ENCODE results near the gene RIPOR2.

RIPOR2 gene

DNA sequence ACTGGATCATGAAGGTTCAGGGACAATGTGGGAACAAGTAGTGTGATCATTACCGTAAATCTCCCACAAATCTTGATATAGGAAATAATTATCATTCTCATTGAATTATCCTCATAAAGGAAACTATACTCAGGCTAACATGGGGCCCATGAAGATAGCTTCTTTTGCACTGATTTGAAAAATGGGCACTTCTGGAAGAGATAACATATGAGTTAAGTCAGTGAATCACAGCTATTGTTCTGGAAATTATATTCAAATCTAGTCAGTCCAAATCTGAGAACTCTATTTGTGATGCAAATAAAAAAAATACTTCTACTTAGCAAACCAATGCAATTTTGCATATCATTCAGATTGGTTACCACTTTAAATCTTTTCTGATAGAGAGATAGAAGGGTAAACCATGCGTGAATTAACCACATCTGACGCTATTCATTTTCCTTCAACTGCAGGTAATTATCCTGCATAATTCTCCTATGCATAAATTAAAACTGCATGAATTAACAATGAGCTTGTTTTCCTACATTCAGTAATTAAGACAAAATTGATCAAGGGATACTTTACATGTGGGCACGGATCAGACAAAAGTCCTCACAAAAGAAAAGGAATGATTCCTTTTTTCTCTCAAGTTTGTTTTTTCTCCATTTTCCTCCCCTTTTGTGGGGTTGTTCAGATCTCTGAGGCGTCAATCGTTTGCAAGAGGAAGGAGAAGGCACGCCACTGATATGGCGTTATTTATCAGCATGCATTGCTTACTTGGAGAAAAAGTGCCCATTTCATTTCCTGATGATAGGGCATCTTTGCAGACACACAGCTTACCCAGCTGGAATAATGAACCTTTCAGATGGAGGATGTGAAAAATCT, 36.4 kb downstream of the RIPOR2 start:
- TF ChIP-seq, protein P1, sequence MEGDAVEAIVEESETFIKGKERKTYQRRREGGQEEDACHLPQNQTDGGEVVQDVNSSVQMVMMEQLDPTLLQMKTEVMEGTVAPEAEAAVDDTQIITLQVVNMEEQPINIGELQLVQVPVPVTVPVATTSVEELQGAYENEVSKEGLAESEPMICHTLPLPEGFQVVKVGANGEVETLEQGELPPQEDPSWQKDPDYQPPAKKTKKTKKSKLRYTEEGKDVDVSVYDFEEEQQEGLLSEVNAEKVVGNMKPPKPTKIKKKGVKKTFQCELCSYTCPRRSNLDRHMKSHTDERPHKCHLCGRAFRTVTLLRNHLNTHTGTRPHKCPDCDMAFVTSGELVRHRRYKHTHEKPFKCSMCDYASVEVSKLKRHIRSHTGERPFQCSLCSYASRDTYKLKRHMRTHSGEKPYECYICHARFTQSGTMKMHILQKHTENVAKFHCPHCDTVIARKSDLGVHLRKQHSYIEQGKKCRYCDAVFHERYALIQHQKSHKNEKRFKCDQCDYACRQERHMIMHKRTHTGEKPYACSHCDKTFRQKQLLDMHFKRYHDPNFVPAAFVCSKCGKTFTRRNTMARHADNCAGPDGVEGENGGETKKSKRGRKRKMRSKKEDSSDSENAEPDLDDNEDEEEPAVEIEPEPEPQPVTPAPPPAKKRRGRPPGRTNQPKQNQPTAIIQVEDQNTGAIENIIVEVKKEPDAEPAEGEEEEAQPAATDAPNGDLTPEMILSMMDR (IDR thresholded peaks at IDR 0.05; ENCODE audit: low read depth, low read length, missing control alignments), result no peak
- Histone ChIP-seq H3K27ac (no peak overlapping the region), H3K4me3 (ENCODE audit: low read depth, low read length) (no peak overlapping the region), H3K36me3 (replicated peaks) (no peaks in the 10 kb centered on the region), H3K27me3 (replicated peaks) (no peaks in the 10 kb centered on the region)
- in situ Hi-C loops (cut with HindIII; ENCODE audit: low pct_ligation_motif_present, low sequenced_read_pairs), result no loop called here
- no peak for DNase-seq

DNA sequence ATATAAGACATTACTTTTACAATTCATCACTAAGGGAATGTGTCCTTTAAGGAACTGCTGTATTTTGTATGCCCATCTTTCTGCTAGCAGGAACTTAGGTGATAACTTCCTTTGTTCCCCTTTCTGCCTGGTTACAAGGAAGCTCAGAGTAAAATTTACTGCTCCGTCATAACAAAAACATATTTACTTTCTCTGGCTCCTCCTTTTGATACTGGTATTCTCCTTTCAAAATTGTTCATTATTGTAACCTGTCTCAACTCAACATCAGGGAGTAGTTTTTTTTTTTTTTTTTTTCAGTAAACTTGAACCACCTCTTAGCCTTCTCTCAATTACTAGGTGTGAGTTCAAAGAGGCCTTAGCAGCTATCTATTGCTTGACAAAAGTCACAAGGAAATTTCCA, 37.1 kb downstream of the RIPOR2 start:
- in situ Hi-C loops (cut with HindIII; ENCODE audit: low pct_ligation_motif_present, low sequenced_read_pairs), result no loop called here
- TF ChIP-seq, protein P1 (IDR thresholded peaks at IDR 0.05; ENCODE audit: low read depth, low read length, missing control alignments), result no peak
- DNase-seq, result no peak
- H3K27ac ChIP-seq, result no peak overlapping the region
- no peak overlapping the region for H3K4me3 ChIP-seq (ENCODE audit: low read depth, low read length)
- H3K27me3 ChIP-seq (replicated peaks), result no peaks in the 10 kb centered on the region
- no peaks in the 10 kb centered on the region for H3K36me3 ChIP-seq (replicated peaks)

DNA sequence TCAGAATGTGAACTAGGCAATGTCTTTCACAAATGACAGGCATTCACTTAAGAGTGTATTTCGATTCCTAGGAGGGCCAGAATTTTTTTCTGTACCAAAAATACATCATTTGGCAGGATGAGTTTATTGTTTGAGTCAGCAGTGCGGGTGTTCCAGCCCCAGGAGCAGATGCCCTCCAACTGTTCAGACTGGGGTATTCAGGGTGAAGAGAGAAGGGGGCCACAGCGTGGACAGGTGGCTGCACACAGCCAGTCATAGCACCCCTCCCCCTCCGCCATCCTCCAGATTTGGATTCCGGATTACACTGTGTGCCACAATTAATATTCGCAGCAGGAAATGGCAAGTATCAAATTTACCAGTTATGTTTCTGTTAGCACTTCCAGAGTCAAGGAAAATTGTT, 38.6 kb downstream of the RIPOR2 start:
- Histone ChIP-seq H3K27ac (no peak overlapping the region), H3K36me3 (replicated peaks) (no peaks in the 10 kb centered on the region), H3K27me3 (replicated peaks) (no peaks in the 10 kb centered on the region), H3K4me3 (ENCODE audit: low read depth, low read length) (no peak overlapping the region)
- in situ Hi-C loops (cut with HindIII; ENCODE audit: low pct_ligation_motif_present, low sequenced_read_pairs), result no loop called here
- TF ChIP-seq, protein P1 (IDR thresholded peaks at IDR 0.05; ENCODE audit: low read depth, low read length, missing control alignments), result no peak
- no peak for DNase-seq

DNA sequence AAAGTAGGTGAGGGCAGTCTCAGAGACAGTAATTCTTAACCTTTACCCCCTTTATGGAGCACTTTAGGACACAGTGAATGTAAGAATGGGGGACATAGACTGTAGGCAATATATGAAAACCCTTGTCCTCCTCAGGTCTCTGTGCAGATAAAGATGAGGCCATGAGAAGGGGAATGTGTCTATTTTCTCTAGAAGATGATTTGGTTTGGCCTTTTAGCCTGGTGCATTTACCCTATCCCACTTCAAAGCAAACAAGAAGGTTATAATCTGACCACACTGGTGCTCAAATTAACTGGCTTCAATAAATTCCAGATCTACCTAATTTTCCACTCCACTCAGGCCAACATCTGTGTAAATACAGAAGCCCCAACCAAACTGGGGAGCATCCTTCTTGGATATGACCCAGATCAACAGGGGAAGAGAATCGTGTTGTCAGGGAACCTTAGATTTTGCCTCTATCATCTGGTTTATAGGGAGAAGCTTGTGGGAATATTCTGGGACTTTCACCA, 42.4 kb downstream of the RIPOR2 start:
- H3K27ac ChIP-seq, result no peak overlapping the region
- no peak overlapping the region for H3K4me3 ChIP-seq (ENCODE audit: low read depth, low read length)
- in situ Hi-C loops (cut with HindIII; ENCODE audit: low pct_ligation_motif_present, low sequenced_read_pairs), result no loop called here
- no peaks in the 10 kb centered on the region for H3K36me3 ChIP-seq (replicated peaks)
- TF ChIP-seq, protein P1 (IDR thresholded peaks at IDR 0.05; ENCODE audit: low read depth, low read length, missing control alignments), result no peak
- DNase-seq, result no peak
- no peaks in the 10 kb centered on the region for H3K27me3 ChIP-seq (replicated peaks)

DNA sequence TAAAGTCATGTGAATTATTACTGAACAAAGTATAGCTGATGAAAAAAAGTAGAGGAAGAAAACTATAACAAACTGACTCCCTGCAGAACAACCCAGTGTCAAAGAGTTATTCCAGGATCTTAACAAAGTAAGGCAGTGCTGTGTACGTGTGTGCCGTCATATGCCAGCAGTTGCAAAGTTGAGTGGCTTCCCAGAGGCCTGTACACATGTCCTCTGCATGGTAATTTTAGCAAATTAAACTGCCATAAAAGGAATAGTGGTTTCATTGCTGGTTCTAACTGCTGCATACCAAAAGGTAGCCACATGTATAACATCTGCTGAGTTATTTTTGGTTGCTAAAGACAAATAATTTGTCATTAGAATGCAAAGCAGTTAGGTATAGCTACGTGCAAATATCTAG, 44.8 kb downstream of the RIPOR2 start:
- Histone ChIP-seq H3K27ac (no peak overlapping the region), H3K36me3 (replicated peaks) (no peaks in the 10 kb centered on the region), H3K27me3 (replicated peaks) (no peaks in the 10 kb centered on the region), H3K4me3 (ENCODE audit: low read depth, low read length) (no peak overlapping the region)
- TF ChIP-seq, protein P1 (IDR thresholded peaks at IDR 0.05; ENCODE audit: low read depth, low read length, missing control alignments), result no peak
- in situ Hi-C loops (cut with HindIII; ENCODE audit: low pct_ligation_motif_present, low sequenced_read_pairs), result no loop called here
- DNase-seq, result no peak
